Measurements from ENCODE around the gene EFNA5.

Gene EFNA5

GRCh38 chr5:107577394-107577950 lies 93.3 kb downstream of the EFNA5 start:
- no peak for DNase-seq (ENCODE audit: low read depth, low spot score)
- peak overlapping the region; percentile 37 for H3K27ac ChIP-seq

DNA sequence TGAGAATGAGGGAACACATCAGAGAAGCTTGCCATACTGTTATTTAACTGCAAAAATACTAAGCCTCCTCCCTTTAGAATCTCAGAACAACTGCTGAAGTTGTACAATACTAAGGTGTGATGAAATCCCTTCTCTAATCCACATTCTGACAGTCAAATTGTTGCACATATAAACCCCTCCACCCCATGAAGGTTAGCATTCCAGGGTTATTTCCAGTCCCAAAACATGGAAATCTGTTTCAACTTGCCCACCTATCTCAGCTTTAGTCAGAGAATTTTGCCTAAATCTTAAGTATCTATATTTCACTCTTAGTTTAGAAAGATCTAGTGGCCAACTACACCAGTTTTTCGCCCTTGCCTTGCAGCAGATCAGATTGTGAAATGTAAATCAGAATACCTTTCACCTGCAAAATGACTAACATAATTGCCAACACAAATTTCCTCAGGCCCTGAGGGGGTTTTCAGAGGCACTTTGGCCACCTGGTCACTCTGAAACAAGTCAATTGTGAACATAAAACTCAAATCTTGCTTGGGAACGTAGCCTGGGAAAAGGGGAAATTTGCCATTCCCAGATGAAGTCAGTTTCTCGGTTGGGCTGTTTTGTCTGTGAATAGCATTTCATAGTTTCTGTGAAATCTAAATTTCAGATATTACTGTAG lies 93.9 kb downstream of the EFNA5 start:
- H3K27ac ChIP-seq = peak overlapping the region; percentile 37

GRCh38 chr5:107576155-107576554 lies 94.6 kb downstream of the EFNA5 start:
- no peak overlapping the region for H3K27ac ChIP-seq

More for the DNA sequence above, 93.9 kb downstream of the EFNA5 start:
- no peak for DNase-seq (ENCODE audit: low read depth, low spot score)

DNA sequence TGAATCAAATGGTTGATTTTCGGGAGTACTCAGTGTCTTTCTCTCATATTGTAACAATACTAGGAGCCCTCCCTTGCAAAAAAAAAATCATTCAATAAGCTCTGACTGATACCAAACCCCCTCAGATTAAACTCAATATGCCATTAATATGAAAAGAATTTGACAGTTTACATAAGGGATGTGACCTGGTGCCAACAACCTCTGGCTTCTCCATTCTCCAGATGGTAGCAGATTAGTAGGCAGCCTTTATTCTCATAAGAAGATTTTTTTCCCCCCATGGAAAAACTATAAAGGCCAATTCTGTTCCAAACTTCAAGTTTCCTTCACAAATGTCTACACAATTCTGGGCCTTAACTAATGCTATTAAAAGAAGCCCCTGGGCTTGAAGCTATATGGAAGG lies 96.5 kb downstream of the EFNA5 start:
- DNase-seq (ENCODE audit: low read depth, low spot score) = no peak

More at GRCh38 chr5:107576155-107576554, 94.6 kb downstream of the EFNA5 start:
- no peak for DNase-seq (ENCODE audit: low read depth, low spot score)

DNA sequence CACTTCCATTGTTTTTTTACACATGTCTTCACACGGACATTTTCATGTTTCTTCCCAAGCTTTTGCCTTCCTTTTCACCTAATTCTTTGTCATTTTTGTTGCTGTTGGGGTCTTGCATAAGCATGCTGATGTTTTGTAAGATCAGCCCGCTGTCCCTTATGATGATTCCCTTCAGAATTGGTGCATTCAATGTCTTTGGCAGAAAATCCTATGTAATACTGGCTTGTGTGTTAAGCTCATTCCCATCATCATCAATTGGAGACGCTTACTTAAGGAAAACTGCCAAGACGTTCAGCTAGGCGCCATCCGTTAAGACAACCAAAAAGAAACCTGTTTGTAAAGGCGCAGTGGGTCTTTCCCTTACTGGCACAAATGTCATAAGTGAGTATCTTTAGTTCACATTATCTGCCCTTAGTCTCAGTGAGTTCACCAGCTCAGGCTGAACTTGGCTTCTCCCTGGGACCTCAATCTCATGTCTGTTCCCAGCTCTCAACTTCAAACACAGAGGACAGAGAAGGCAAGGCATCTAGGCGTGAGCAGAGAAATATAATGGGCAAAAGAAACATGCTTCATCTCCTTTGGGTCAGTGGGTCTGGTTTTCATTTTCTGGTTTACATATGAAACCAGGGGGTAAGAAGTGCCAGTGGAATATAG lies 97.9 kb downstream of the EFNA5 start:
- H3K27ac ChIP-seq = peak overlapping the region; percentile 69

More for the DNA sequence above, 96.5 kb downstream of the EFNA5 start:
- no peak overlapping the region for H3K27ac ChIP-seq

DNA sequence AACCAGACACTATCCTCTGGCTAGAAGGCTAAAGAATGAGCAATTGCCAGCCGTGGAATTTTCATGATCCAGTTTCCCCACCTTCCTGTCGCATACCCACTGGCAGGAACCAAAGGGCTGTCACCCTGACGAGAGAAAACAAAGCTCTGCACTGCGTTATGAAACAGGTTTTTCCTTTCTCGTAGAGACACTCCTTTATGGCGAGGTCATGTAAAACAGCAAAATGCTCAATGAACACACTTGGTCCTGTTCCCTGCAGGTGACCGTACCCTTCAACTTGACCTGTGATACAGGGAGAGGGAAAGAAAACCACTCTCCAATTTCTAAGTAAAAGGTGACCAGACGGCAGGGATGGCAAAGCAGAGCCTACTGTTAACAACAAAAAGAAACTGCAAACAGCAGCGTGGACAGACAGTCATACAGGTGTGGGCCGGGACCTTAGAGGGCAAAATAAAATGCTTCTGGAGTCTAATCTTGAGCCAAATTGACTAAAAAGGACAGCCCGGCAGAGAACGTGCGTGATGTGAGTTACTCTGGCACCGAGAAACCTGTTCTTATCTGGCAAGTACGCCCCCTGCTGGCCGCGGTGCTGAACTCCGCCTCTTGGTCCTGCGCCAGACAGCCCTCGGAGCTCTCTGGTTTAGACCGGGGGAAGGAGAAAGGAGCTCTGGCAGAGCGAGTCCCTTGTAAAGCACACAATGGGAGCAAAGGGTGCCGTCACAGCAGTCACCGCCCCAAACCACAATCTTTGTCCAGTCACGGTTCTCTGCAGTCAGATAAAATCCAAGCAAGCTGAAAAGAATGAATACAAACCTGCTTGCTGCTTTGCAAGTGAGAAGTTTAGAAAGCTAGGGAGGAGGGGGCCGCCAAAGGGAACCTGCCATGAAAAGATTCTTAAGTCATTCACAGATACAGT lies 98.9 kb downstream of the EFNA5 start:
- H3K27ac ChIP-seq = peak overlapping the region; percentile 69
- DNase-seq (ENCODE audit: low read depth, low spot score) = peak; percentile 88

More for the DNA sequence above, 97.9 kb downstream of the EFNA5 start:
- DNase-seq (ENCODE audit: low read depth, low spot score) = no peak

- no peak for DNase-seq (ENCODE audit: low read depth, low spot score)
- H3K27ac ChIP-seq = peak overlapping the region; percentile 69
Measured at GRCh38 chr5:107570805-107571531, 99.8 kb downstream of the EFNA5 start.

- DNase-seq (ENCODE audit: low read depth, low spot score) = no peak
Measured at GRCh38 chr5:107570181-107570580, 100.6 kb downstream of the EFNA5 start.

DNA sequence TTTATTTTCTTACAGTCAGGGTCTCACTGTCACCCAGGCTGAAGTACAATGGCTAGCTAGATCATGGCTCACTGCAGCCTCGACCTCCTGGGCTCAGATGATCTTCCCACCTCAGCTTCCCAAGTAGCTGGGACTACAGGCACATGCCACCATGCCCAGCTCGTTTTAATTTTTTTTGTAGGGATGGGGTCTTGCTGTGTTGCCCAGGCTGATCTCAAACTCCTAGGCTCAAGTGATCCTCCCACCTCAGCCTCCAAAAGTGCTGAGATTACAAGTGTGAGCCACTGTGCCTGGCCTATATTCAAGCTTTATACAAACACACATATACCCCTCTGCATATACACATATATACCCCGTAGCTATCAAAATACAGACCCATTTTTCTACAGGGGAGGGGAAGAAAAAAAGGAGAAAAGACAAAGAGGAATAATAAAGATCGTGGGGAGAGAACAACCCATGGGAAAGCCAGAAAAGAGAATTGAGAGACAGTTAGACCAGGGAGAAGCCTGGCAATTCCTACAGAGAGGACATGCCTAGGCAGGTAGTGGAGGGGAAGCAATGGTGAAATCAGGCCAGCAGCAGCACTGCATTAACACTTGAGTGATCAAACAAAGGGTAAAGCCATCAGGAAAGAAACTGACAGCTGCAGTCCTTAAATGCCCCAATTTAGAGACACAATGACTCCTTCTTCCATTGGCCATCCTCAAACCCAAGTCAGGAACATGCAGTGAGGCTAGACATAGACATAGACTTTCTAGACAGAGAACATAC lies 102.7 kb downstream of the EFNA5 start:
- H3K27ac ChIP-seq = peak overlapping the region; percentile 60
- no peak for DNase-seq (ENCODE audit: low read depth, low spot score)

More at GRCh38 chr5:107570181-107570580, 100.6 kb downstream of the EFNA5 start:
- peak overlapping the region; percentile 69 for H3K27ac ChIP-seq

DNA sequence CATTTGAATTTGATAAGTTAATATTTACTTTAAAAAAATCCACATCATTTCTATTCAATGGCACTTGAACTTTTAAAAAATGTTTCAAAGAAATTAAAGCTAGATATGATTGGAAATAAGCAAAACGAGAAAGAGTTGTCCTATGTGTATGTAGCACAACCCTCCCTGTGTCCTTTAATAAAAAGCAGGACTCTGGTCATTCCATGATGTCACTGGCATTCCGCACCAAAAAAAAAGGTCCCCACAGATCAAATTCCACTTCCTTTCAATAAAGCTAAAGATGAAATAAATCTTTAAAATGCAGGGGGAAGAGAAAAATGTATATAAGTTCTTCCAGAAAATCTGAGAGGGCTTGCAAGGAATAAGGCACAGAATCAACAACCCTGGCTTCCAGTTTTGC lies 103.8 kb downstream of the EFNA5 start:
- H3K27ac ChIP-seq = no peak overlapping the region
- no peak for DNase-seq (ENCODE audit: low read depth, low spot score)

GRCh38 chr5:107565791-107566767 lies 104.7 kb downstream of the EFNA5 start:
- DNase-seq (ENCODE audit: low read depth, low spot score) = no peak

DNA sequence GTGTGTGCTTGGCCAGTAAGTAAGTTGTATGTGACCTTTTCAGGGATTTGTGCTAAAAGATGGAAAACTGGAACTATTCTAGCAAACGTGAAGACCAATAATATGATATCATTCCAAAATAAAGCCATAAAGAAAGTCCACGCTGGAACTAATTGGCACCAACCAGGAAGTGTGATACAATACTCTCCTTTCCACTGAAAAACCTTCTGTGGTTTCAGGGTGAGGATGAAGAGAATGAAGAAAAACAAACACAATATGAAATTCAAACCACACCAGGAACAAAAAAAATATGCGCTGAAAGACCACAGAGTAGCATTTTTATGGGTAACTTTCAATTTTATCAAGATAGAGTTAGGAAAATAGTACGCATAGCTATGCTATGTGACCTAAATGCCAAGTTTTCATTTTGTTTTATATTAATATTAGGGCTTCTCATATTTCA lies 105.8 kb downstream of the EFNA5 start:
- no peak overlapping the region for H3K27ac ChIP-seq
- no peak for DNase-seq (ENCODE audit: low read depth, low spot score)

More at GRCh38 chr5:107565791-107566767, 104.7 kb downstream of the EFNA5 start:
- H3K27ac ChIP-seq = no peak overlapping the region

DNA sequence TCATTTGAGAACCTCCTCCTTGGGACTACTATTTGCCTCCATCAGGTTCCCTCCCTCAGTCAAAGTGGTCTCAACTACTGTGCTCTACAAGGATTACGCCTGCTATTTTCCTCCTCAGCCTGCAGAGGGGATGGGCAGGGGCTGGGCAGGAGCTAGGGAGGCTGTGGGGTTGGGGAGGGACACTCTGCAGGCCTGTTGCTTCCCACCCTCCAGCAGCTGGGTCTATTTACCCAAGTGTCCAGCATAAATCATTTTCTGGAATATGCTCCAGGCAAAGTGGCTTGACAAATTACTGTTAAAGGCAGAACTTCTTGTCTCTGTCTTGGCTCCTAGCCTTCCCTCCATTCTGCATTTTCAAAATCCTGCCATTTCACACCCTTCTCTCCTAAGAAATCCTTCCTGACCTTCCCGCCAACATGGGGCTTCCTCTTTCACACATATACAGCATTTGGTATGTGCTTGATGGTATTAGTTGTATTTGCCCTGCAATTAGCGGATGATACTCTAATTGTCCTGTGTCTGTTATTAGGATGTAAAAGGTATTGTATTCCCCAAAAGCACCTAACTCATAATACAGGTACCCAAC lies 106.7 kb downstream of the EFNA5 start:
- no peak for DNase-seq (ENCODE audit: low read depth, low spot score)
- H3K27ac ChIP-seq = no peak overlapping the region

- H3K27ac ChIP-seq = no peak overlapping the region
- no peak for DNase-seq (ENCODE audit: low read depth, low spot score)
Measured at GRCh38 chr5:107560377-107560776, 110.4 kb downstream of the EFNA5 start.

- no peak for DNase-seq (ENCODE audit: low read depth, low spot score)
- no peak overlapping the region for H3K27ac ChIP-seq
Measured at GRCh38 chr5:107558823-107559375, 111.8 kb downstream of the EFNA5 start.

DNA sequence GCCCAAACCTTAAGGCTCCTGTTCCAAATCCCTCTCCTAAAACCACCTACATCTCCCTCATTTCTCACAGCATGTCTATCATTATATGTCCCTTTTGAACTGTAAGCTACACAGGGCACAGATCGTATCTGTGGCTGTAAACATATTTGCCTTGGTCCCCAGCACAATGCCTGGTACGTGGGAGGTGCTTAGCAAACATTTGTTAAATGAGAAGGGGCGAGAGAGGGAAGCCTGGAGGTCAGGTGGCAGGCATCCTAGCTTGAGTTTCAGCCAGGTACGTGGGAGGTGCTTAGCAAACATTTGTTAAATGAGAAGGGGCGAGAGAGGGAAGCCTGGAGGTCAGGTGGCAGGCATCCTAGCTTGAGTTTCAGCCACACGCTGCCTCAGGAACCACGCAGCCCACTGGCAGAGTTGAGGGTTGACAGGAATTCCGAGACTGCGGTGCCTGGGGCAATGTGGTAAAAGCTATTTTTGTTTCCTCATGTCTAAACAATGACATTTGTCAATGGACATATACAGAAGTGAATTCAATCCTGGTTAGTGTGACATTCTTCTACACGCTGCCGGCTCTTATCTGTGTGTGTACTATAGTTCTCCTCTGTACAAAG lies 113.6 kb downstream of the EFNA5 start:
- peak overlapping the region; percentile 15 for H3K27ac ChIP-seq
- no peak for DNase-seq (ENCODE audit: low read depth, low spot score)

DNA sequence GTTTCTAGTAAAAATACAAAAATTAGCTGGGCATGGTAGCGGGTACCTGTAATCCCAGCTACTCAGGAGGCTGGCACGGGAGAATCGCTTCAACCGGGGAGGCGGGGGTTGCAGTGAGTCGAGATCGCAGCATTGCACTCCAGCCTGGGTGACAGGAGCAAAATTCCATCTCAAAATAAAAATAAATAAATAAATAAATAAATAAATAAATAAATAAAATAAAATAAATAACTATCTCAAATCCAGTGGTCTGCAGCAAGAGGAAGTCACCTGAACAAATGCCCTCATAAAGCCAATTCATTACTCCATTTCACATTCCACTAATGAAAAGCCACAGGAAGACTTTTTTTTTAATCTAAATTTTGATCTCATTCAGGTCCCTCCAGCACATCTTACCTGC lies 114.2 kb downstream of the EFNA5 start:
- peak overlapping the region; percentile 15 for H3K27ac ChIP-seq
- no peak for DNase-seq (ENCODE audit: low read depth, low spot score)

All from epithelial cell of prostate (primary cell).